Measurements from ENCODE around the gene LAMA2.
A peak's percentile ranks its signal among the peaks of the same experiment; 100 is the strongest.

The LAMA2 gene

GRCh38 chr6:129489215-129489765, 606.4 kb downstream of the LAMA2 start:
- no peak overlapping the region for H3K4me3 ChIP-seq (replicated peaks; ENCODE audit: low read depth, low read length)
- TF ChIP-seq, protein P1, sequence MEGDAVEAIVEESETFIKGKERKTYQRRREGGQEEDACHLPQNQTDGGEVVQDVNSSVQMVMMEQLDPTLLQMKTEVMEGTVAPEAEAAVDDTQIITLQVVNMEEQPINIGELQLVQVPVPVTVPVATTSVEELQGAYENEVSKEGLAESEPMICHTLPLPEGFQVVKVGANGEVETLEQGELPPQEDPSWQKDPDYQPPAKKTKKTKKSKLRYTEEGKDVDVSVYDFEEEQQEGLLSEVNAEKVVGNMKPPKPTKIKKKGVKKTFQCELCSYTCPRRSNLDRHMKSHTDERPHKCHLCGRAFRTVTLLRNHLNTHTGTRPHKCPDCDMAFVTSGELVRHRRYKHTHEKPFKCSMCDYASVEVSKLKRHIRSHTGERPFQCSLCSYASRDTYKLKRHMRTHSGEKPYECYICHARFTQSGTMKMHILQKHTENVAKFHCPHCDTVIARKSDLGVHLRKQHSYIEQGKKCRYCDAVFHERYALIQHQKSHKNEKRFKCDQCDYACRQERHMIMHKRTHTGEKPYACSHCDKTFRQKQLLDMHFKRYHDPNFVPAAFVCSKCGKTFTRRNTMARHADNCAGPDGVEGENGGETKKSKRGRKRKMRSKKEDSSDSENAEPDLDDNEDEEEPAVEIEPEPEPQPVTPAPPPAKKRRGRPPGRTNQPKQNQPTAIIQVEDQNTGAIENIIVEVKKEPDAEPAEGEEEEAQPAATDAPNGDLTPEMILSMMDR (IDR thresholded peaks at IDR 0.05; ENCODE audit: low read length, missing control alignments), result no peak
- no peak for DNase-seq (ENCODE audit: low read depth)

- TF ChIP-seq, protein P1 (IDR thresholded peaks at IDR 0.05; ENCODE audit: low read length, missing control alignments), result no peak
- peak overlapping the region; percentile 55 for H3K4me3 ChIP-seq (replicated peaks; ENCODE audit: low read depth, low read length)
- DNase-seq (ENCODE audit: low read depth), result peak; percentile 97
Measured at GRCh38 chr6:129490521-129491255, 607.8 kb downstream of the LAMA2 start.

- peak overlapping the region; percentile 15 for H3K4me3 ChIP-seq (replicated peaks; ENCODE audit: low read depth, low read length)
- peak; percentile 22 for DNase-seq (ENCODE audit: low read depth)
- TF ChIP-seq, protein P1 (IDR thresholded peaks at IDR 0.05; ENCODE audit: low read length, missing control alignments), result no peak
Measured at GRCh38 chr6:129491436-129491835, 608.5 kb downstream of the LAMA2 start.

DNA sequence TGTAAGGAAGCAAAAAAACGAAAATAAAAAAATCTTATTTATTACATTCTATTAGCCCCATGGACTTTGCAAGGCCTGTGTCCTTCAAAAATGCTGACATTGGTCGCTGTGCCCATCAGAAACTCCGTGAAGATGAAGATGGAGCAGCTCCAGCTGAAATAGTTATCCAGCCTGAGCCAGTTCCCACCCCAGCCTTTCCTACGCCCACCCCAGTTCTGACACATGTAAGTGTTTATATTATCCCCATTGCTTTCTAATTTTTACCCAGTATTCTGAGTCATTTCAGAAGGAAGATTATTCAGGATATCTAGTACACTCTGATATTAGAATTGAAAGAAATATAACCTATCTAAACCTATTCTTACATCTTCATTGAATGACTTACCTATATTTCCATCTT, 609.3 kb downstream of the LAMA2 start:
- no peak overlapping the region for H3K4me3 ChIP-seq (replicated peaks; ENCODE audit: low read depth, low read length)
- DNase-seq (ENCODE audit: low read depth), result no peak
- TF ChIP-seq, protein P1 (IDR thresholded peaks at IDR 0.05; ENCODE audit: low read length, missing control alignments), result no peak

DNA sequence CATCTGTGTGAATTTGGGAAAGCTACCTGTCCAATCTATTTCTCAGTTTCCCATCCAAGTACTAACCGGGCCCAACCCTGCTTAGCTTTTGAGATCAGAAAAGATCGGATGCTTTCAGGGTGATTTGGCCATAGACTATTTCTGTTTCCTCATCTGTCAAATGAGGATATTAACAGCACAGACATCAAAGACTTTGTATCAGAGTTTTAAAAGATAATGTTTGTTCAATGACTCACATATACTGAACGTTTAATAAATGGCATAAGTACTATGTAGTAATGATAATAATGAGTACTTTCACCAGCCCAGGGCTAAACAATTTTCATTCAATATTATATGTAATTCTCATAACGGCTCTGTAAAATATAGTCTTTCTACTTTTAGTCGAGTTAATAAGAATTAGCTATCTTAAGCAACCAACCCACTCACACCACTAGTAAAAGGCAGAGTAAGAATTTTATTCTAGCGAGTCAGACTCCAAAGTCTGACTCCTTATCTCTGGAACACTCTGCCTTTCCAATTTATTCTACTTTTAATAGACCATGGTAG, 610.5 kb downstream of the LAMA2 start:
- TF ChIP-seq, protein P1 (IDR thresholded peaks at IDR 0.05; ENCODE audit: low read length, missing control alignments), result no peak
- no peak for DNase-seq (ENCODE audit: low read depth)
- H3K4me3 ChIP-seq (replicated peaks; ENCODE audit: low read depth, low read length), result no peak overlapping the region

DNA sequence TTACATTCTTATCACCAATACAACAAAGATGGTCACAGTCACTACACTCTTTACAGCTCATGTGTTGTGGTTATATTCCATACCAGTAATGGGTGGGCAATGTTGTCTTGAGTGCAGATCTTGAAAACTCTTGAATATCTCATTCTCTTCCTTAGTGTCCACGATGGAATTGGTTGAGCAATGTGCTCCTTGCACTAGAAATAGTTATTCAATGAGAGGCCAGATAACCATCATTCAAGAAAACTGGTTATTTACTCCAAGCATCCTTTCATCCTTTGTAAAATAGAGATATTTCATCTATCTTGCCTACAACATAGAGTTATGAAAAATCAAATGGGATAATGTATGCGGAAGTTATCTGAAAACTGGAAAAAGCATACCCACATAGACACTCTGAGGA, 611.2 kb downstream of the LAMA2 start:
- H3K4me3 ChIP-seq (replicated peaks; ENCODE audit: low read depth, low read length), result no peak overlapping the region
- TF ChIP-seq, protein P1 (IDR thresholded peaks at IDR 0.05; ENCODE audit: low read length, missing control alignments), result no peak
- DNase-seq (ENCODE audit: low read depth), result no peak

All from fibroblast of pulmonary artery (primary cell).